ENCODE measurements around the gene ASS1.
A peak's percentile ranks its signal among the peaks of the same experiment; 100 is the strongest.
"Not testable (repeated sequence)": the region's sequence is repeated elsewhere in the genome, so short reads cannot be mapped to it uniquely, and the experiment has no call there.

ASS1 gene

GRCh38 chr9:130419521-130420035, 25.2 kb upstream of the ASS1 start:
- no peak for DNase-seq

GRCh38 chr9:130421154-130421801, 23.5 kb upstream of the ASS1 start:
- no peak for DNase-seq

- DNase-seq = peak in 1 of 2 experiments; percentile 15
Measured at GRCh38 chr9:130421802-130422276, 22.9 kb upstream of the ASS1 start.

GRCh38 chr9:130422546-130422945, 22.2 kb upstream of the ASS1 start:
- no peak for DNase-seq

GRCh38 chr9:130423272-130423671, 21.5 kb upstream of the ASS1 start:
- no peak for DNase-seq

- no peak for DNase-seq
Measured at GRCh38 chr9:130424595-130425454, 19.9 kb upstream of the ASS1 start.

- DNase-seq = no peak
Measured at GRCh38 chr9:130425741-130426466, 18.9 kb upstream of the ASS1 start.

- DNase-seq = no peak
Measured at GRCh38 chr9:130426467-130426773, 18.3 kb upstream of the ASS1 start.

GRCh38 chr9:130426883-130427282, 17.9 kb upstream of the ASS1 start:
- peak; percentile 49 to 68 for DNase-seq

- no peak for DNase-seq
Measured at GRCh38 chr9:130427326-130427725, 17.4 kb upstream of the ASS1 start.

- no peak for DNase-seq
Measured at GRCh38 chr9:130428086-130428665, 16.6 kb upstream of the ASS1 start.

GRCh38 chr9:130429381-130429780, 15.4 kb upstream of the ASS1 start:
- no peak for DNase-seq

GRCh38 chr9:130429831-130430230, 14.9 kb upstream of the ASS1 start:
- no peak for DNase-seq

- DNase-seq = no peak
Measured at GRCh38 chr9:130430232-130430631, 14.5 kb upstream of the ASS1 start.

- DNase-seq = no peak
Measured at GRCh38 chr9:130430734-130431535, 13.8 kb upstream of the ASS1 start.

- no peak for DNase-seq
Measured at GRCh38 chr9:130431536-130432303, 13.0 kb upstream of the ASS1 start.

- no peak for DNase-seq
Measured at GRCh38 chr9:130432362-130432761, 12.4 kb upstream of the ASS1 start.

- no peak for DNase-seq
Measured at GRCh38 chr9:130432796-130433167, 12.0 kb upstream of the ASS1 start.

- DNase-seq = peak in 1 of 2 experiments; percentile 66
Measured at GRCh38 chr9:130433168-130433946, 11.4 kb upstream of the ASS1 start.

GRCh38 chr9:130433947-130434262, 10.9 kb upstream of the ASS1 start:
- no peak for DNase-seq

GRCh38 chr9:130434656-130435055, 10.1 kb upstream of the ASS1 start:
- not testable (repeated sequence) for DNase-seq

All from SW 1271 (cell line).